ENCODE results near the gene TYMS.

Gene TYMS

DNA sequence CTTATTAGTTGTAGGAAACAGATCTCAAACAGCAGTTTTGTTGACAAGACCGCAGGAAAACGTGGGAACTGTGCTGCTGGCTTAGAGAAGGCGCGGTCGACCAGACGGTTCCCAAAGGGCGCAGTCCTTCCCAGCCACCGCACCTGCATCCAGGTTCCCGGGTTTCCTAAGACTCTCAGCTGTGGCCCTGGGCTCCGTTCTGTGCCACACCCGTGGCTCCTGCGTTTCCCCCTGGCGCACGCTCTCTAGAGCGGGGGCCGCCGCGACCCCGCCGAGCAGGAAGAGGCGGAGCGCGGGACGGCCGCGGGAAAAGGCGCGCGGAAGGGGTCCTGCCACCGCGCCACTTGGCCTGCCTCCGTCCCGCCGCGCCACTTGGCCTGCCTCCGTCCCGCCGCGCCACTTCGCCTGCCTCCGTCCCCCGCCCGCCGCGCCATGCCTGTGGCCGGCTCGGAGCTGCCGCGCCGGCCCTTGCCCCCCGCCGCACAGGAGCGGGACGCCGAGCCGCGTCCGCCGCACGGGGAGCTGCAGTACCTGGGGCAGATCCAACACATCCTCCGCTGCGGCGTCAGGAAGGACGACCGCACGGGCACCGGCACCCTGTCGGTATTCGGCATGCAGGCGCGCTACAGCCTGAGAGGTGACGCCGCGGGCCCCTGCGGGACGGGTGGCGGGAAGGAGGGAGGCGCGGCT is at the start of gene TYMS:
Gene TYMS (plus strand): TSS at position 343 of the 690 bp plus-strand sequence. CDS start 90 bp downstream, at position 433.
- peak; percentile 73 for DNase-seq (ENCODE audit: low spot score)

DNA sequence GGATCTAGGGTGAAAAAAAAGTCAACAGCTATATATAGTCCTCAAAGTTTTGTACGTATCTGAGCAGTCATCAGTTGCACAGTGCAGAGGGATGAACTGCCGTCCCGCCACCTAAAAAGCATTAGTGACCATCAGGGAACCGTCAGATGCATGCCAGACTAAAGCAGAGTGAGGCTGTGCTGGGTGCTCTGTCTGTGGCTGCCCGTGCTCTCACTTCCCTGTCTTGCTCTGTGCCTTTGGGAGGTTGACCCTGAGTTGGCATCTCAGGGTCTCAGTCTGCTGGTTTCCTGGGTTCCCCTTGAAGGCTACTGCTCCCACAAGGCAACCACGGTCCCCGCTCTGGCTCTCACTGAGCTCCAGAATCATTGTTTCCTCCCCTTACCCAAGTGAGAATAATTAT is 49.5 kb upstream of the TYMS start:
- DNase-seq (ENCODE audit: low spot score) = no peak

DNA sequence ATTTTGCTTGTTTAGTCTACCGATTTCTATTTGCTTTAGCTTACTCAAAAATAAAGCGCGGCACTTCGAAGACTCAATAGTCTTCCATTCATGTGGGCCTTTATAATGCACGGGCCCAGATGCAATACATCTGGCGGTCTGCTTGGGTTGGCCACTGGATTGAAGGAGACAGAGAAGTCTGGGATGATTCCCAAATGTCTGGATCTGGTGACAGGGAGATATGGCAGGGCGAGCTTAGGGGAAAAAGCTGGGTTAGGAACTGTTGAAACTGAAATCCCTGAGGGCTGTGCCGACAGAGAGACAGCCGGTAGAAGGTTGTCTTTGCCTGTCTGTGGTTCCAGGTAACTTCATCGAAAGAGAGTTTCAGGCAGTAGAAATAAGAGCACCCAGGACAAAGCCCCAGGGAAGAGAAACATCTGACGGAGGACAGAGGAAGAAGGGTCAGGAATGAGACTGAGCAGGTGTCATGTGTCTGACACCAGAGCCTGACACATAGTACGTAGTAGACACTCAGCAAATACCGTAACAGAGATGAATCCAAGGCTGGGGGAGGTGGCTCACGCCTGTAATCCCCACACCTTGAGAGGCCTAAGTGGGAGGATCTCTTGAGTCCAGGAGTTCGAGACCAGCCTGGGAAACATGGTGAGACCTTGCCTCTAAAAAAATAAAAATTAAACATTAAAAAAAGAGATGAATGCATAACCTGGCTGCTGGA is 47.1 kb upstream of the TYMS start:
- no peak for DNase-seq (ENCODE audit: low spot score)

DNA sequence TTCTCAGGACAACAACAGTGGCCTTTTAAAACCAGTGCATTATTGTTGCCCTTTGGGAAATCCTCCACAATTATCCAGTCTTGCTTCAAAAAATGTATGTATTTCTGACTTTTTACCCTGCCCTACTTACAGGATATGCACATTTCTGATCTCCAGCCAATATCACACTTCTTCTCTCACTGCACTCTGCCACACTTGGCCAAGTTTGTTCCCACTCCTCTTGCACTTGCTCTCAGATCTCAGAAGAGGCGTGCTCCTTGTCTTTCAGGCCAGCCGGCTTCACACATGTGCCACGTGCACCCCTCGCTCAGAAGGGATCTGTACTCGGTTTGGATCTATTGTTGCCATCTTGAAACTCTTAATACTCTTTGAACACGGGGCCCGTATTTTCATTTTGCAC is 45.3 kb upstream of the TYMS start:
- DNase-seq (ENCODE audit: low spot score) = no peak

DNA sequence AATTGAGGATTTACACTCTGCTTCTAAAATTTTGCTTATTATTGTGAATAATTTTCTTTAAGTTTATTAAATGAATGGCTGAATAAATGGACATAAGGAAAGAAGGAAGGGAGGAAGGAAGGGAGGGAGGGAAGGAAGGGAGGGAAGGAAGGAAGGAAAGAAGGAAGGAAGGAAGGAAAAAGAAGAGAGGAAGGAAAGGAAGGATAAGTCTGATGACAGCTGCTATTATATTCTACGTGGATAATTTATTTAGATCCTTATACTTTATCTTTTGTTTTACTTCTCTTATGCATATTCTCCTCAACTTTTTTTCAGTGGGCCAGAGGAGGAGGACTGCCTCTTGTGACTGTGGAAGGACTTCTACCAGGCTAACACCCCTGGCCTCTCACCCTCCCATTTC is 43.3 kb upstream of the TYMS start:
- no peak for DNase-seq (ENCODE audit: low spot score)

DNA sequence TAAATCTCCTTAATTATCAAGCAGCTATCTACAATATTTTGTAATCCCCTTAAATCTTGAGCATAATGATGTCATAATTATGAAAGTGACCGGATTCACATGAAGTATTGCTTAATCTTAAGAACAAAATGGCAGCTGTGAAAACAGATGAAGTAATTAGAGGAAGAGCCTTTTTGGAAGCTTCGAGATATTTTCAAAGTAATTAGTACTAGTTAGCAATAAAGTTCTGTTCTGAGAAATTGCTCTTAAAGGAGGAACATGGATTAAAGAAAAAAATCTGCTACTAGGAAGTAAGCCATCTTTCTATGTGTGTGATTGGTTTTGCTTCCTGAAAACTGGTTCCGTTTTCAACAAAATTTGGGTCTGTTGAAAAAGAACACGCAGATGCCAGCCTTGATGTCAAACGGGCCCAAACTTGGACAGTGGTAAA is 42.3 kb upstream of the TYMS start:
- no peak for DNase-seq (ENCODE audit: low spot score)

DNA sequence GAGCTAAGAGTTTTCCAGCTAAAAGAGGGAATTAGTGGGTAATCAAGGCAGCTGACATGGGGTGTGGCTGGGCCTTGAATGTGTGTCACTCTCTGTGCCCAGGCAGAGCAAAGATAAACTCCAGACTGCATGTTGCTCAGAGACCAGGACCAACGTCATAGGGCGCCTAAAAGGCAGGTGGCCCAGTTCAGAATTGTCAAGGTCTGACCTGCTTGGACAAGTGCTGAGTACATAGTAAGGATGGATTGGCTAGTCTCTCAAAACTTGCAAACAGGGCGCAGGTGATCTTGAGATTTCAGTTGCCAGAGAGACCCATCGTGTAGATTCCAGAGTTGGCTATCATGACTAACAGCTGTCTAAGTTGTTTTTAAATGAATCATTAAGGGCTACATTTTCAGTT is 41.7 kb upstream of the TYMS start:
- no peak for DNase-seq (ENCODE audit: low spot score)

DNA sequence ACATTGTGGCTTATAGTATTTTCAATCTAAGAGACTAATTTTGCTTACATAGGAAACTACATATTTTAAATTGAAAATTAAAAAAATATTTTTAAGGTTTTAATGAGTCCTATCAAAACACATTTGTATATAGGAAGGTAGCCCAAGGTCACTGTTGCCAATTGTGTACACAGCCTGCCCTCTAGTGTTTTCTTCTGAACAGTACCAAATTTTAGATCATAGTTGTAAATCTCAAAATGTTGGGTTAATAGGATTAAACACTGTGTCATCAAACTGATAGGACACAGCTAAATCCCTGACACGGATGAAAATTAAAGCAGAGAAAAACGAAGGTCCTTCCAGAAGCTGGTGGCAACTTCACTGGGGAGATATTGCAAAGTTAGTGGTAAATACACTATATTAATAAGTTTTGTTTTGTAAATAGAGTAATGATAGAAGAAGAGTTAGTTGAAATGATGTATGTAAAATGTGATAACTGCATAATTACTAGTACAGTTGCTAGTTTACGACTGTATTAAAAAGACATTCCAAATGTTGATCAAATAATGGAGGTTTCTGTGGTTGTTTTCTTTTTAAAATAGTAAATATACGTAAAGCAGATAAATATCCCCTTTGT is 41.0 kb upstream of the TYMS start:
- DNase-seq (ENCODE audit: low spot score) = no peak

DNA sequence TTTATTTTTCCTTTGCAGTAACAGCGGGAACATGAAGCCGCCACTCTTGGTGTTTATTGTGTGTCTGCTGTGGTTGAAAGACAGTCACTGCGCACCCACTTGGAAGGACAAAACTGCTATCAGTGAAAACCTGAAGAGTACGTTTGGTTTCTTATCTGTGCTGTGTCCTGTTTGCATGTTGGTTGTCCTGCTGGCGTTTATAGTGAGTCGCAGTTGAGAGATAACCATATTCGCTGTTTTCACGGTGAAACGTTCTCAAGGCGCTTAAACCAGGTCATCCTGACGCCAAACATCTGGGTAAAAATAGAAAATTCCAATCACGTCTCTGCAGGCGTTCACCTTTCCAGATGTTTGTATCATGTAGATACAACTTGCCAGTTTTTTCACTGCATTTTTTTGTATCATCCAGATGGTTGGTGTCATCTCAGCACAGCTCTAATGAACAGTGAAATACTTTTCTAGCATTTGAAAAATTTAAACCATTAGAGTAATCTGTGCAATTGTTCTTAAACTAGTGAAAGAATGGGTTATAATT is 39.4 kb upstream of the TYMS start:
- DNase-seq (ENCODE audit: low spot score) = no peak

DNA sequence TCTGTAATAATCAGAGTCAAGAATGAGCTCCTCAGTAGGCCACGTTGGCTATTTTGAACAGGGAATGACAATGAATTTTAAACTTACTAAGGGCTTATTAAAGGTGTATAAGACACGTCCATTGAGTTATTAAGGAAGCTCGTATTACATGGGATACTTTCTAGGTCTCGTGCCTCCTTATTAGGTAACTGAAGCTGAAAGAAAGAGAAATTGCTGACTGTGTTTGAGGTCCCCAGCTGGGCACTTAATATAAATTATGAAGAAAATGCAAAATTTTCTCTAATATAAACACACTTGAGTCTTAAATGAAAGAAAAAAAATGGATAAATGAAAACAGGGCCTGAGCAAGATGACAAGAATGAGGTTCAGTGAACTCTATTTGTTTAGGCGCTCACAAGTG is 38.8 kb upstream of the TYMS start:
- DNase-seq (ENCODE audit: low spot score) = no peak

DNA sequence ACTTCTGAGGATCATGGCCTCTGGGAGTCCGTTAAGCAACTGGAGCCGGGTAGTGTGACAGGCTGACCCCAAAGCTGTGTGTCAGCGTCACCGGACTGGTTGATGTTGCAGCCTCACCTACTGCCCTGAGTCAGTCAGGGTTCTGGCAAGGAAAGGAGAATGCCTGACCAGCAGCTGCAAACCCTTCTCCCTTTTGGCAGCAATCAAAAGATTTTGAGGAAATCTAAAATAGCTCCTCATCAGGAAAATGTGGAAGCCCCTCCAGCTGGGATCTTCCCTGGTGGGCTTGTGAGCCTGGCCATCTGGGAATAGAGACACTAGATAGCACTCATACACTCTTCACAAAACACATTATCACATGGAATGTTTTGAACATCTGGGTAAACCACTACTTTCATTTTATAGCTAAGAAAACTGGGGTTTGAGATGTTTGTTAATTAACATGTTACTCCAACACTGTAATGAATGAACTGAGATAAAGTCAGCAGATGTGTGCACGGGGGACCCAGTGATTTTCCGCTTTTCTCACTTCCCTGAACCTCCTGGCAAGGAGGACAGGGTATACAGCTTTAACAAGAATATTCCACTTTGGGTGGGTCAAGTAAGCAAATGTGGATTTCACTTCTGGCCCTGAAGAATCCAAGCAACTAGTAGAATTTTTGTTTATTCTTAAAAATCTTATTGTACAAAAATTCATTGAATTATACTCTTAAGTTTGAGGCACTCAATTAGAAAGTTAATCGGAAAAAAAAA is 36.0 kb upstream of the TYMS start:
- no peak for DNase-seq (ENCODE audit: low spot score)

DNA sequence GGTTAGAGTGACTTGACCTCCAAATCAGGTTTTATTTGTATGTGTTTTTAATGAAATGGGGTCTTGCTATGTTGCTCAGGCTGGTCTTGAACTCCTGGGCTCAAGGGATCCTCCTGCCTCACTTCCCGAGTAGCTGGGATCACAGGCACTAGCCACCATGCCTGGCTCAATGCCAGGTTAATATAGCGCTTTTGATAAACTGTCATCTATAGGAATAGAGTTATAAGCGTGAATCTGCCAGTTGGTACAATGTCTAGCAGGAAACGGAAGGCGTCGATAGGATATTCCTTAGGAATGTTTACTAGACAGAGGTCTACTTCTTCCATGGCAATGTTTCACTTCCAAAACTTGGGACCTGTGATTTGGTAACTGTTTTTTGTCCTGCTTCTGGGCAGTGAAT is 35.2 kb upstream of the TYMS start:
- no peak for DNase-seq (ENCODE audit: low spot score)

DNA sequence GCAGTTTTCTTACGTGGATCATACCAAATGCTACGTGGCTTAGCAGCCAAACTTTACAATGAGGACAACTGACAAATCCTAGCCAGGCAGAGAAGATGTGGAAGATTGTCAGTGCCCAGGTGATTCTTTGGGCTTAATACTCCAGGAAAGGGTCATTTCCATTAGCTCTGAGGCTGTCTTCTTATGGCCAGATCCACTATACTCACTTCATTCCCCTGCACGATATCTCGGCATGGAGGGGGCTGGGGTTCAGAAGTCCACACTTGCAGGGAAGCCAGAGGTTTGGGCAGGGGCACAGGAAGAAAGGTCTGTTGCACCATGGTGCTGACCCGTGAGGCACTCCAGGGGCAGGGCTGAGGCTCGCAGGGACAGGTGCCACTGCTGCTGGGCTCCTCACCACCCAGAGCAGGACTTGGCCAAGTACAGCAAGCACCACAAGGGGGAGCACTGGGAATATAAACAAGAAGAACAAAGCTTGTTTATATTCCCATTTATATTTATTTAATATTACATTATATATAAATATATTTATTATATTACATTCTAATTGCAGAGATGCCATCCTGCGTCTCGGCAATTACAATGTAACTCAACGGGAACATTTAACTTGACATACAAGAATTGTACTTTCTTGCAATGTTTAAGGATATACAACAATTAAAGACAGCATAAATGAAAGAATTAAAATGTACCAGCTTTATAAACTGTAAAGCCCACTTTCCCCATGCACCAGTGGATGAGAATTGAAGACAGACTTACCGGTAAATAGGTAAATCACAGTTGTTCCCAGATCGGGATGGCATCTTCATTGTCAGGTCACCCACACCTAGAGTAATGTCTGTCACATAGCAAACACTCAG is 33.5 kb upstream of the TYMS start:
- peak; percentile 58 for DNase-seq (ENCODE audit: low spot score)

DNA sequence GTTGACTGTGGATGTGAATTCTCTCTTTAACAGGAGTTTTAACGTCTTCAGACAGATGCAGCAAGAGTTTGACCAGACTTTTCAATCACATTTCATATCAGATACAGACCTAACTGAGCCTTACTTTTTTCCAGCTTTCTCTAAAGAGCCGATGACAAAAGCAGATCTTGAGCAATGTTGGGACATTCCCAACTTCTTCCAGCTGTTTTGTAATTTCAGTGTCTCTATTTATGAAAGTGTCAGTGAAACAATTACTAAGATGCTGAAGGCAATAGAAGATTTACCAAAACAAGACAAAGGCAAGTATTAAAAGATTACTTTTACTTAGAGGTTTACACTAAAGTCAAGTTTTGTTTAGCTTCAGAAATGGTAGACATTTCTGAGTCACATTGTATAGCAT is 30.2 kb upstream of the TYMS start:
- no peak for DNase-seq (ENCODE audit: low spot score)

DNA sequence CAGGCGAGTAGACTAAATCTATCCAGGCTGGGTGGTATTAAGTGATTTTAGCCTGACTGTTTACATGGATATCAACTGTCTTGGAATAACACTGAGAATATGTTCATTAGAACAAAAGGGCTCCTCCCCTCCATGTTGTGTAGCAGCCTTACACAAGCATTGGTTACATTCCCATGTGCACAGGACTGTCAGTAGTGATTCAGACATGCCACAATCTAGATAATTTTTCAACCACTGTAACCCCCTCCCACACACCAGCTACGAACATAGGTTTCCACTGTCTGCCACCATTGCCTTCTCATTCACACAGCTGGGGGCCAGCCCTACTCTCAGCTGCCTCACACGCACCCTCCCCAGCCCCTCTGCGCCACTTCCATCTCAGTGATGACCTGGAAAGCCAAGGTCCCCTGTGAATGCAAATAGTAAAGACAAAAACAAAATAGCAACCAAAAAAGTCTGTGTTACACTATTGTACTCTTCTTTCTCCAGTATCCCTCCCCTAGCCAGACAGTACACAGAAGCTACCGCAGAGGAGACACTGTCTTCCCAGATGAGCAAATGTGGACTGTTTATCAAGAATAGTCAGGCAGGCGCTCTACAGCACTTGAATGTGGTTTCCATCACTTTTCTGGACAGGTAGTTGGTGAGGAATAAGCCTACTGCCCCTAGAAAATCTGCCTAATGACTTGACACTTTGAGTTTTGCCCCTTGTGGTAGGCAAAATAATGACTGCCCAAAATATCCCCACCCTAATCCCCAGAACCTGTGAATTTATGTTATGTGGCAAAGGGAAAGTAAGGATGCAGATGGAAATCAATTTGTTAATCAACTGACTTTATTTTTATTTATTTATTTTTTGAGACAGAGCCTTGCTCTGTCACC is 27.9 kb upstream of the TYMS start:
- no peak for DNase-seq (ENCODE audit: low spot score)

DNA sequence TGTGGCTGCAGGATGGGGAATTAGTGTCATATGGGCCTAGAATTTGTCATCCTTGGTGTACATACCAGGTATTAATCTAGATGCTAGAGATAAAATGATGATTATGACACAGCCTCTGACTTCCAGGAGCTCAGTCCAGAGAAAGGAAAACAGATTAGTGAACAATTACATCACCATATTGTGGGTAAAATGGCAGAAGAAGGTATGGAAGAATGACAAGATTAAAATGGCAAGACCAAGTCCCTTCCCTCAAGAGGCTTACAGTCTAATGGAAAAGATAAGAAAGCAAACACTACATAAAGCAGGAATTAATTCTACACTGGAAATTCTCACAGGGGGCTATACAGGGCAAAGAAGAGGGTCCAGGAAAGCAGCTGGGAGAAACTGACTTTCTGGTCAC is 25.9 kb upstream of the TYMS start:
- DNase-seq (ENCODE audit: low spot score) = no peak

DNA sequence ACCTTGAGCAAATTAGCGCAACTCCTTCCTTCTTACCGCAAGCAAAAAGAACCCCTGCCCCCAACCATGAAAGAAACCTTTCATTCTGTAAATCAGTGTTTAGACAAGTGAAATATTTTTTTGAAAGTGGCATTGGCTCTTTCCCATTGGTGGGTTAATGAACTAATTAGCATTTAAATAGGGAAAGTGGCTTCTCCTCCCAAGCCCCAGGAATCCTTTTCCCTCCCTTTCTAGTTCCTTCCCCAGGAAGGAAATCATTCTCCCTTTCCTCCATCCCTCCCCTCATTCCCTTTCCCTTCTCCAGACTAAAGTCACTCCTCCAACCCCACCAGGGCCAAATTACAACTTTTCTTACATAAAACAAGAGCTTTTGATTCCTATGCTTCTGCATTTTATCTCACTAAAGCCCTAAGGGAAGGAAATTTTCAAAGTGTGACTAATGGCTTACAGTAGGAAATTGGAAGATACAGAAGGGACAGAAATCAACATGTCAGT is 22.9 kb upstream of the TYMS start:
- DNase-seq (ENCODE audit: low spot score) = no peak

DNA sequence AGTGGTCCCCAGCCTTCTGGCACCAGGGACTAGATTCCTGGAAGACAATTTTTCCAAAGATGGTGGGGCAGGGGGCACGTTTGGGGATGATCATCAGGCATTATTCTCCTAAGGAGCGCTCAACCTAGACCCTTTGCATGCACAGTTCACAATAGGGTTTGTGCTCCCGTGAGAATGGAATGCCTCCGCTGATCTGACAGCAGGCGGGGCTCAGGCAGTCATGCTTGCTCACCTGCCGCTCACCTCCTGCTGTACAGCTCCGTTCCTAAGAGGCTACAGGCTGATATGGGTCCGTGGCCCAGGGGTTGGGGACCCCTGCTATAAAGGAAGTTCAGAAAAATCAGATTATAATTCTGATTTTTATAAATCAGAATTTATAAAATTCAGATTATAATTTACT is 22.3 kb upstream of the TYMS start:
- no peak for DNase-seq (ENCODE audit: low spot score)

DNA sequence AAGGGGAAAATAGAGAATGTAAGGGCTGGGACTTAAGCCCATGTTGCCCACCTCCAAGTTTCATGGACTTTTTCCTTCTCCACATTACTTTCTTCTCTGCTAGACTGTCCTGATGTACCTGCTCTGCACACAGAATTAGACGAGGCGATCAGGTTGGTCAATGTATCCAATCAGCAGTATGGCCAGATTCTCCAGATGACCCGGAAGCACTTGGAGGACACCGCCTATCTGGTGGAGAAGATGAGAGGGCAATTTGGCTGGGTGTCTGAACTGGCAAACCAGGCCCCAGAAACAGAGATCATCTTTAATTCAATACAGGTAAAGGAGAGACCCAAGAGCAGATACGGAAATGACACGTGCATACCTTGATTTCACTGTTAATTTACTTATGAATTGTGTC is 16.2 kb upstream of the TYMS start:
- no peak for DNase-seq (ENCODE audit: low spot score)

DNA sequence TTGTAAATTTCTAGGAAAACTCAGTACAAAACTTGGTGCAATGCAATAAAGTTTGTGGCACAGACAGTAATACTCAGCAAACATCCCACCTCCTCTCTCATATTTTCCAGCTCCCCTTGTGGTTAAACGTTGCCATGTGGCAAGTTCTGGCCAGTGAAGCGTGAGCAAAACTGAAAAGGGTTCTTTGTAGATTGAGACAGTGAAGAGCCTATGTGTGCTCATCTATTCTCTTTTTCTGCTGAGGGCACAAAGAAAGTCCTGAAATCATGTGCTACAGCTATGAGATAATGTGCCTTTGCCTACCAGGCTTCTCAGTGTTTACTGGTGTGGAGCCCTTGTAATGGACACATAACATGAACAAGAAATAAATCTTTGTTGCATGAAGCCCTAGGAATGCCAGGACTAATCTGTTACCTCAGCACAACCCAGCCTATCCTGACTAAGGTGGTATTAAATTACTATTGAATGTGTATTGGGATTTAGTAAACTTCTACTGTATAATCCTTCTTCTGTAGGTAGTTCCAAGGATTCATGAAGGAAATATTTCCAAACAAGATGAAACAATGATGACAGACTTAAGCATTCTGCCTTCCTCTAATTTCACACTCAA is 13.0 kb upstream of the TYMS start:
- DNase-seq (ENCODE audit: low spot score) = no peak

Data from HuH-7.5 (cell line).